ENCODE measurements around the gene JCAD. TPM values are rescaled to one million over a fixed set of nuclear protein-coding genes. Genes with fewer than 3 reads are reported as not detected.

Gene JCAD
- total and polyA plus RNA-seq, 7 donors: 0.46 to 141 (median 99.7) TPM

- 49 to 55% methylated on average over 3 of the region's 3 CpGs for WGBS, 2 donors
- H3K27me3 ChIP-seq: no peaks in the 10 kb centered on the region
- no peak for DNase-seq
- H3K36me3 ChIP-seq: no peaks in the 10 kb centered on the region
- H3K9me3 ChIP-seq: no peaks in the 10 kb centered on the region
- H3K27ac ChIP-seq: no peak overlapping the region
- H3K4me3 ChIP-seq: no peak overlapping the region
- peaks cover 0 to 3% (median 0%) of the 10 kb centered on the region in 4 donors for H3K4me1 ChIP-seq
- intact Hi-C loops (cut with DNase I): no loop called here
- no peak for TF ChIP-seq POLR2A (IDR thresholded peaks at IDR 0.05)
- TF ChIP-seq EP300 (IDR thresholded peaks at IDR 0.05): no peak
- no peak for TF ChIP-seq POLR2AphosphoS5 (IDR thresholded peaks at IDR 0.05)
- TF ChIP-seq CTCF (IDR thresholded peaks at IDR 0.05): no peak
Measured at GRCh38 chr10:30098629-30099028, 39.2 kb upstream of the JCAD start.

GRCh38 chr10:30096564-30096963 is 37.2 kb upstream of the JCAD start:
- H3K36me3 ChIP-seq: no peaks in the 10 kb centered on the region
- TF ChIP-seq EP300 (IDR thresholded peaks at IDR 0.05): no peak
- TF ChIP-seq POLR2AphosphoS5 (IDR thresholded peaks at IDR 0.05): no peak
- no peak for TF ChIP-seq CTCF (IDR thresholded peaks at IDR 0.05)
- no peak for TF ChIP-seq POLR2A (IDR thresholded peaks at IDR 0.05)
- H3K27me3 ChIP-seq: no peaks in the 10 kb centered on the region
- no peak for DNase-seq
- WGBS, 2 donors: 79 to 92% methylated on average over 4 of the region's 4 CpGs
- no peaks in the 10 kb centered on the region for H3K9me3 ChIP-seq
- no peak overlapping the region for H3K4me3 ChIP-seq
- H3K4me1 ChIP-seq: peaks cover 0 to 3% (median 0%) of the 10 kb centered on the region in 4 donors
- intact Hi-C loops (cut with DNase I): no loop called here
- H3K27ac ChIP-seq: no peak overlapping the region

- no peak overlapping the region for H3K27ac ChIP-seq
- H3K9me3 ChIP-seq: no peaks in the 10 kb centered on the region
- TF ChIP-seq CTCF (IDR thresholded peaks at IDR 0.05) (no peak), POLR2A (IDR thresholded peaks at IDR 0.05) (no peak), EP300 (IDR thresholded peaks at IDR 0.05) (no peak), POLR2AphosphoS5 (IDR thresholded peaks at IDR 0.05) (no peak)
- peaks cover 0 to 6% (median 2%) of the 10 kb centered on the region in 4 donors for H3K4me1 ChIP-seq
- no peak overlapping the region for H3K4me3 ChIP-seq
- intact Hi-C loops (cut with DNase I): no loop called here
- H3K36me3 ChIP-seq: no peaks in the 10 kb centered on the region
- DNase-seq: no peak
- 62 to 82% methylated on average over 6 of the region's 6 CpGs for WGBS, 2 donors
- H3K27me3 ChIP-seq: no peaks in the 10 kb centered on the region
Measured at GRCh38 chr10:30095631-30096422, 36.4 kb upstream of the JCAD start.

GRCh38 chr10:30094601-30095000 is 35.2 kb upstream of the JCAD start:
- H3K9me3 ChIP-seq: no peaks in the 10 kb centered on the region
- WGBS, 2 donors: 85 to 88% methylated on average over 5 of the region's 5 CpGs

More at GRCh38 chr10:30094601-30095000, 35.2 kb upstream of the JCAD start:
- intact Hi-C loops (cut with DNase I): no loop called here
- DNase-seq: no peak
- Histone ChIP-seq H3K4me3 (no peak overlapping the region), H3K36me3 (no peaks in the 10 kb centered on the region), H3K4me1 (peaks cover 0 to 16% (median 7%) of the 10 kb centered on the region in 4 donors), H3K27ac (no peak overlapping the region), H3K27me3 (no peaks in the 10 kb centered on the region)
- TF ChIP-seq POLR2AphosphoS5 (IDR thresholded peaks at IDR 0.05) (no peak), POLR2A (IDR thresholded peaks at IDR 0.05) (no peak), CTCF (IDR thresholded peaks at IDR 0.05) (no peak), EP300 (IDR thresholded peaks at IDR 0.05) (no peak)

Data from sigmoid colon (tissue), 7 donors.